Dermis blood vessel endothelial cell (primary cell): ENCODE results near the gene PBX1. TPM values are rescaled to one million over a fixed set of nuclear protein-coding genes. Genes with fewer than 3 reads are reported as not detected.
"Not testable (repeated sequence)": the region's sequence is repeated elsewhere in the genome, so short reads cannot be mapped to it uniquely, and the experiment has no call there.

Source experiments
- DNase-seq: peaks from one replicate; pipeline ENCODE4 v3.0.0; 2010
- total RNA-seq: library from RNA; depleted of rRNA; stranded (reverse); fragments of >200 nt; gene quantifications from 2 replicates; pipeline ENCODE4 v1.2.3, GENCODE V29; 2014

PBX1 gene
- total RNA-seq, 1 donor from 2014 or later = 12.4 TPM

DNA sequence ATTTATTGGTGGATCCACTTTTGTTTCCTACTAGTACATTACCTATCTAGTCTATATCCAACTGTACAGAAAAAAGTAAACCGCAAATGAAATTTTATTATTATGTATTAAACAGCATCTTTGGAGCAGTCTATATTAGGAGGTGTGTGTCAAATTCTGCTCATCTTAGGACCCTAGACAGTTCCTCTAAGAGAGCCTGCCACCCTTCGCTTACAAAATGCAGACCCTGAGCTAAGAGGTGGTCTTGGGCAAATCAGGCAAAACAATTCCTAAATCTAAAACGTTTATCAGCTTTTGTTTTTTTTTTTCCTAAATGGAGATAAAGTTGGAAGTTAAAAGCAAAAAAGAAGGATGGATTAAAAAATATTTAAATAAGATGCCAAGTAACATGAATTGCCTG, 85.3 kb downstream of the PBX1 start:
- no peak for DNase-seq

- DNase-seq = no peak
These were observed 86.0 kb downstream of the PBX1 start for GRCh38 chr1:164644774-164645644.

DNA sequence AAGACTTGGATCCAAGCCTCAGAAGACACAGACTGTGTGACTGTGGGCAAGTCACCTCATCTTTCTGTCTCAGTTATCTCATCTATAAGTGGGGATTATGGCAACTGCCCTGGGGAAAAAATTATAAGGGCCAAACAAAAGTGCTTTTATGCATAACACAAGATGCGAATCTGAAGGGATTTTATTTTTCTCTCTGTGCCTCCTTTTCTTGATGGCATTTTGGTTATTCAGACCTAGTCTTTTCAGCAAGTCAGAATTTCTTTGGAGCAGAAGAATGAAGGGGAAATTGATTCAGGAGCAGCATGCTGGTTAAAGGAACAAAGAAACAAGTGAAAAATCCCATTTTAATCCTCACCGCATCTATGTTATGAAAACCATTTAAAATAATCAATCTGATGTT, 86.9 kb downstream of the PBX1 start:
- no peak for DNase-seq

GRCh38 chr1:164647211-164647610, 88.2 kb downstream of the PBX1 start:
- no peak for DNase-seq

DNA sequence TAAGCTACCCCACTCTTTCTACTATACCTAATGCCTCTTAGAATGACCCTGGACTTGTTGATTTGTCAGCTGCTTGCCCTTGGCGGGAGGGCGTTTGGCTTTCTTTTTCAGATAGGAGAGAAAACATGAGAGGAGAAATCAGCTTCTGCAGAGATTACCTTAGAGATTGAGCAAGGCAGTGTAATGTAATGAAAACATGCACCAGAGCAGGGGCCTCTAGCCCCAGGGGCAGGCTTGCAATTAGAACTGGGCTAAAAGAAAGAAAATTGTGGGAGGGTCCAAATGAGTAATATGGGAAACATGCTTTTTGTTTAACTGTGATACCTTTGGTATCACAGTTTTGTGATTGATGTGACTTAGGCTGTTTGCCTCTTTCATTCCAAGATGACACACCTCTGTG, 89.7 kb downstream of the PBX1 start:
- DNase-seq = no peak

- DNase-seq = no peak
These were observed 90.2 kb downstream of the PBX1 start for GRCh38 chr1:164649146-164649545.

GRCh38 chr1:164650531-164650930, 91.5 kb downstream of the PBX1 start:
- DNase-seq = no peak

- DNase-seq = no peak
These were observed 92.5 kb downstream of the PBX1 start for GRCh38 chr1:164651351-164651951.

DNA sequence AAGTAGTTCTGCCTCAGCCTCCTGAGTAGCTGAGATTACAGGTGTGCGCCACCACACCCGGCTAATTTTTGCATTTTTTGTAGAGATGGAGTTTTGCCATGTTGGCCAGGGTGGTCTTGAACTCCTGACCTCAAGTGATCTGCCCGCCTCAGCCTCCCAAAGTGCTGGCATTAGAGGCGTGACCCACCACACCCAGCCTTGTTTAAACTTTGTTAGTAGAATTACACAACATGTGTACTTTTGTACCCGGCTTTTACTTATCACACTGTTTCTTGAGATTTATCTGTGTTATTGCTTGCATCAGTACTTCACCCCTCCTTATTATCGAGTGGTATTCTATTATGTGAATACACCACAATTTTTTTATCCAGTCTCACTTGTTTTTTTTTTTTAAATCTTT, 94.0 kb downstream of the PBX1 start:
- not testable (repeated sequence) for DNase-seq

GRCh38 chr1:164653705-164654104, 94.7 kb downstream of the PBX1 start:
- DNase-seq = no peak

- DNase-seq = no peak
These were observed 95.2 kb downstream of the PBX1 start for GRCh38 chr1:164654200-164654599.

GRCh38 chr1:164658864-164659263, 99.9 kb downstream of the PBX1 start:
- DNase-seq = no peak

GRCh38 chr1:164659621-164660411, 100.8 kb downstream of the PBX1 start:
- DNase-seq = no peak

DNA sequence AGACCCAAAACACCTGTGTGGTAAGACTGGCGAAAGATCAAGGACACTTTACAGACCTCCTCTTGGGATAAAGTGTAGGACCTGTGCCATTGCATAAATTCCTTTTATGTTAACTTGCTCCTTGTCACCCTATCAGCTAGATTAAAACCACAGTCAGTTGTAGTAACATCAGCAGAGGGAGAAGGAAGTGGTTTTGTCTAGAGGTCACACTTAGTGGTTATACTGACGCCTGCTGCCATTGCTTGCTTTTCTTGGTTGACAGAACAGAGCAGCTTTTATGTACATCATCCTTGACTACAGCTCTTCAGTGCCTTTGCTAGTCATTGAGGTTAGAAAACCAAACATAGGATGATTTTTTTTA, 101.4 kb downstream of the PBX1 start:
- no peak for DNase-seq

- no peak for DNase-seq
These were observed 101.8 kb downstream of the PBX1 start for GRCh38 chr1:164660775-164661174.

- no peak for DNase-seq
These were observed 103.5 kb downstream of the PBX1 start for GRCh38 chr1:164662462-164662861.

DNA sequence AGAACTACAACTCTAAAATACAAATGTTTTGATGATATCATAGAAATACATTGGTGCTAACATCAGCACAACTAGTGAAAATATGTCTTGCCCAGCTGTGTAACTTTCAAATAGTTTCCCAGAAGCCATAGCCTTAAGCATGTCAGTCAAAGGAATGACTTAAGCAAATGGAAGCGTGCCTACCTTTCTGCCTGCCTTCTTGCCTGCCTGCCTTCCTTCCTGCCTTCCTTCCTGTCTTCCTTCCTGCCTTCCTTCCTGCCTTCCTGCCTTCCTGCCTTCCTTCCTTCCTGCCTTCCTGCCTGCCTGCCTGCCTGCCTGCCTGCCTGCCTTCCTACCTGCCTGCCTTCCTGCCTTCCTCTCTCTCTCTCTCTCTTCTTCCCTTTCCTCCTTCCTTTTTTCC, 104.0 kb downstream of the PBX1 start:
- DNase-seq = no peak

GRCh38 chr1:164664127-164664526, 105.1 kb downstream of the PBX1 start:
- DNase-seq = no peak

DNA sequence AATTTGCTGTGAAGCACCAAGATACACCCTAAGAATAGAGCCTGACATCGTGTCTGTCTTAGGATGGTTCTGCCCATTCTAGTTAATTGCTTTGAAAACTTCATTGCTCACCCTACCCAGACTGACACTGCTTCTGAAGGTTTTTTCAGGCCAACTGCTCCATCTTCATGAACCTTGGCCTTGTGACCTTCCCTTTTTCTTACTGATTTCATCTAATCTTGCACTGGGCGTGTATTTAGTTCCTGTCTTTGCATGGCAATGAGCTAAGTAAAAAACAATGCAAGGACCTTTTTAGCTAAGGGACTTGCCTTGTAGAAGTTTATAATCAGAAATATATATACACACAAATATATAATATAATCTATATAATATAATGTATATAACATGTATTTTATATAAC, 108.0 kb downstream of the PBX1 start:
- no peak for DNase-seq

DNA sequence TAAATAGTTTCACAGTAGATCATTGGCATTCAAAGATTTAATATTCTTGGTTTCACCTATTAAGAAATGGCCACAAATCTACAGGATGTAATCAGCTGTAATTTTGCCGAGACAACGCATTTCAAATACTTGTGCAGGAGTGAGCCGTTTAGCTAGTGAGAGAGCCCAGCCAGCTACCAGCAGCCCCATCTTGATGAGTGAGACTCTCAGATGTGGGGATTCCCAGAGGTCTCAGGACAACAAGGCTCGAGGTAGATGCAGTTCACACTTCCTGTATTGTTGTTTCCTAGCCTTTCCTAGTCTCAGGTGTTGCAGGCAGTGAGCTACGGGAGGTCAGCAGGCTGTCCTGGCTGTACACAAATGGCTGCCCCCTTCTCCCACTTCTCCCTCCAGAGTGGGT, 108.6 kb downstream of the PBX1 start:
- no peak for DNase-seq

DNA sequence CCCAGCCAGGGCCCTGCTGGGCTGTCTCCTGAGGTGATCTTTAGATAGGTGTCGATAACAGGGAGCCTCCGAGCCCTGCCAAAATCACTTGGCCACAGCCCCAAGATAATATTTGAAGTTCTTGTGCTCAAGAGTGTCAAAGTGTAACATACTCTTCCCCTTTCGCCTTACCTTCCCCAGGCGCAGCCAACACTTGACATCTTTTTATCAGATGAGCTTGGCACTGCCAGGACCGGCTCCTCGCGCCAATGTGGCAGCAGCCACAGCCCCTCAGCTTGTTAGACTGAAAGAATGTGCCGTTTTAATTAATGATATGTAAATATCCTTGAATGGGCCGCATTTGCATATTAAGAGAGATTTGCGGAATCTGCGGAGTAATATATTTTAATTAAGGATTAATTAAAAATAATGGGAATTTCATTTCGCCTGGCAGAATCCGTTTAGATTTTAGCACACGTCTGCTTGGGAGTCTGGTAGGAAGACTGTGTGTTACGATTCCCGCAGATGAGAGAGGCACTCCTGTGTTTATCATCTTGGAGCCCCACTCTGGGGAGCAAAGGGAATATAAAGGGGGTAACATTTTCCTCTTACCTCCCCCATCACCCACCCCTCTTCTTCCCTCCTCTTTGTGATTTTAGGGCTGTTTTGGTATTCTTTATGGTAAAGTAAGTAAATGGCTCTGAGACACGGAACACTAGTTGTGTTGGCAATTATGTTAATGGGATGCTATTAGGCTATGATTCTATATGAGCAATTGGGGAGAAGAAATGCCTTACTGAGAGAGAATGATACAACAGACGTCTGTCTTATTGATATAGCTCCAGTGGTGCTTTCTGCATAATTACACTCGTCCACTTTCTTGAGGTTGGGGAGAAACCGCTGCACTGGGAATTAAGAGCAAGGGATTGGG, 109.8 kb downstream of the PBX1 start:
- no peak for DNase-seq

GRCh38 chr1:164670026-164670425, 111.0 kb downstream of the PBX1 start:
- DNase-seq = no peak

- DNase-seq = no peak
These were observed 111.8 kb downstream of the PBX1 start for GRCh38 chr1:164670786-164671185.
